ENCODE measurements around the gene CSNK1A1L. TPM values are rescaled to one million over a fixed set of nuclear protein-coding genes. Genes with fewer than 3 reads are reported as not detected.

CSNK1A1L gene
- total and polyA plus RNA-seq, 2 donors (not counting 1 experiment from before 2014, with no cell fraction given) = not detected

DNA sequence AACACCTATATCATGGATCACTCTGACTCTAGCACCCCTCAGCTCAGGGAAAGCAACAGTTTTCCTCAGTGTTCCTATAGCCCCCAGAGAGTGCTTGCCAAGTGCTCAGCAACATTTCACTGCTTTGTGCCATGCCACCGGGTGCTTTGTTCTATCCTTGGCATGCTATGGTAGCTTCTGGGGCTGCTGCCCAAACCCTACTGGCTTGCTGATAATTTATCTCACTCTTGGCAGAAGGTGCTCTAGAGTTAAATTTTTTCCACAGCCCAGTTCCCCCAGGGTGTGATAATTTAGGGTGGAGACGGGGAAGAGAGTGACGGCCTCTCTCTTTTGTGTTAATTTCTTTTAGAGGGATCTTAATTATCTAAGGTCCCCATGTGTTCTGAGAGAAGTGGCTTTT, 12.6 kb upstream of the CSNK1A1L start:
- Histone ChIP-seq H3K9me3 (ENCODE audit: control insufficient read depth, insufficient read depth, low read depth, low read length) (no peaks in the 10 kb centered on the region), H3K79me2 (ENCODE audit: control insufficient read depth, insufficient read depth, low read length) (no peaks in the 10 kb centered on the region), H2AFZ (ENCODE audit: low read length) (no peak overlapping the region), H3K4me1 (ENCODE audit: control insufficient read depth, extremely low read depth, insufficient read depth, low read length) (no peaks in the 10 kb centered on the region), H3K4me3 (replicated peaks in 1 of 4; ENCODE audit: control extremely low read depth in 1 of 4, insufficient read depth in 1 of 4, low read depth in 3 of 4, low read length in 4 of 4) (no peak overlapping the region), H3K36me3 (ENCODE audit: control insufficient read depth, insufficient read depth, low read length) (no peaks in the 10 kb centered on the region), H3K27me3 (ENCODE audit: control insufficient read depth, insufficient read depth, low read length) (no peaks in the 10 kb centered on the region), H4K20me1 (ENCODE audit: control insufficient read depth, extremely low read depth, insufficient read depth, low read length) (no peaks in the 10 kb centered on the region), H3K27ac (ENCODE audit: insufficient read depth, low read length) (no peak overlapping the region), H3K9ac (ENCODE audit: insufficient read depth, low read length) (no peak overlapping the region), H3K4me2 (ENCODE audit: extremely low read depth, insufficient read depth, low read length) (no peak overlapping the region)
- no peak for DNase-seq (ENCODE audit: low read depth in 2 of 2)
- TF ChIP-seq EZH2 (IDR thresholded peaks at IDR 0.05; ENCODE audit: low read length, missing control alignments) (no peak), CTCF (conservative IDR thresholded peaks at IDR 0.05 in 1 of 2, IDR thresholded peaks at IDR 0.05 in 1 of 2; ENCODE audit: low read depth in 1 of 2, low read length in 2 of 2) (no peak)

GRCh38 chr13:37114250-37114649, 8.8 kb upstream of the CSNK1A1L start:
- Histone ChIP-seq H3K9ac (ENCODE audit: insufficient read depth, low read length) (no peak overlapping the region), H2AFZ (ENCODE audit: low read length) (no peak overlapping the region), H3K9me3 (ENCODE audit: control insufficient read depth, insufficient read depth, low read depth, low read length) (no peaks in the 10 kb centered on the region), H3K4me2 (ENCODE audit: extremely low read depth, insufficient read depth, low read length) (no peak overlapping the region), H3K79me2 (ENCODE audit: control insufficient read depth, insufficient read depth, low read length) (no peaks in the 10 kb centered on the region), H3K4me1 (ENCODE audit: control insufficient read depth, extremely low read depth, insufficient read depth, low read length) (peaks cover 2% of the 10 kb centered on the region), H3K4me3 (replicated peaks in 1 of 4; ENCODE audit: control extremely low read depth in 1 of 4, insufficient read depth in 1 of 4, low read depth in 3 of 4, low read length in 4 of 4) (no peak overlapping the region), H3K36me3 (ENCODE audit: control insufficient read depth, insufficient read depth, low read length) (no peaks in the 10 kb centered on the region), H4K20me1 (ENCODE audit: control insufficient read depth, extremely low read depth, insufficient read depth, low read length) (no peaks in the 10 kb centered on the region), H3K27me3 (ENCODE audit: control insufficient read depth, insufficient read depth, low read length) (no peaks in the 10 kb centered on the region), H3K27ac (ENCODE audit: insufficient read depth, low read length) (no peak overlapping the region)
- DNase-seq (ENCODE audit: low read depth in 2 of 2) = no peak
- TF ChIP-seq EZH2 (IDR thresholded peaks at IDR 0.05; ENCODE audit: low read length, missing control alignments) (no peak), CTCF (conservative IDR thresholded peaks at IDR 0.05 in 1 of 2, IDR thresholded peaks at IDR 0.05 in 1 of 2; ENCODE audit: low read depth in 1 of 2, low read length in 2 of 2) (no peak)

- H3K79me2 ChIP-seq (ENCODE audit: control insufficient read depth, insufficient read depth, low read length) = no peaks in the 10 kb centered on the region
- no peak for TF ChIP-seq EZH2 (IDR thresholded peaks at IDR 0.05; ENCODE audit: low read length, missing control alignments)
- TF ChIP-seq CTCF (conservative IDR thresholded peaks at IDR 0.05 in 1 of 2, IDR thresholded peaks at IDR 0.05 in 1 of 2; ENCODE audit: low read depth in 1 of 2, low read length in 2 of 2) = no peak
- no peaks in the 10 kb centered on the region for H3K36me3 ChIP-seq (ENCODE audit: control insufficient read depth, insufficient read depth, low read length)
- H3K4me2 ChIP-seq (ENCODE audit: extremely low read depth, insufficient read depth, low read length) = no peak overlapping the region
- no peaks in the 10 kb centered on the region for H4K20me1 ChIP-seq (ENCODE audit: control insufficient read depth, extremely low read depth, insufficient read depth, low read length)
- no peak overlapping the region for H2AFZ ChIP-seq (ENCODE audit: low read length)
- DNase-seq (ENCODE audit: low read depth in 2 of 2) = no peak
- no peak overlapping the region for H3K4me3 ChIP-seq (replicated peaks in 1 of 4; ENCODE audit: control extremely low read depth in 1 of 4, insufficient read depth in 1 of 4, low read depth in 3 of 4, low read length in 4 of 4)
- H3K4me1 ChIP-seq (ENCODE audit: control insufficient read depth, extremely low read depth, insufficient read depth, low read length) = peaks cover 2% of the 10 kb centered on the region
- no peaks in the 10 kb centered on the region for H3K9me3 ChIP-seq (ENCODE audit: control insufficient read depth, insufficient read depth, low read depth, low read length)
- no peak overlapping the region for H3K27ac ChIP-seq (ENCODE audit: insufficient read depth, low read length)
- H3K27me3 ChIP-seq (ENCODE audit: control insufficient read depth, insufficient read depth, low read length) = no peaks in the 10 kb centered on the region
- H3K9ac ChIP-seq (ENCODE audit: insufficient read depth, low read length) = no peak overlapping the region
These were observed 8.1 kb upstream of the CSNK1A1L start for GRCh38 chr13:37113534-37113933.
